ENCODE measurements around the gene CHD5.

Gene CHD5

DNA sequence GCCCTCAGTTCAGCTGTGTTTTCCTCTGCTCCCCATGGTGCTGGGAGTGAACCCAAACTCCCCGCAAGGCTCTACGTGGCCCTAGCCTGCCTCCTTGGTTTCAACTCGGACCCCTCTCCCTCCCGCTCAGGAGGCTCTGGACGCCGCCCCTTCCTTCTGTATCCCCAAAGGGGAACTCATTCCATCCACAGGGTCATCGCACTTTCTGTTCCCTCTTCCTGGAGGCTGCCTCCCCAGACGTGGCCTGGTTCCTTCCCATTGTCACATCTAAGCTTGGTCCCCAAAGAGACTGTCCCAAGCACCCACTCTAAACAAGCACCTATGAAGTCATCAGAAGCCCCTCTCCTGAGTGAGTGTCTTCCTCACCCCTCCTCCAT, 123.6 kb downstream of the CHD5 start:
- TF ChIP-seq, protein P1, sequence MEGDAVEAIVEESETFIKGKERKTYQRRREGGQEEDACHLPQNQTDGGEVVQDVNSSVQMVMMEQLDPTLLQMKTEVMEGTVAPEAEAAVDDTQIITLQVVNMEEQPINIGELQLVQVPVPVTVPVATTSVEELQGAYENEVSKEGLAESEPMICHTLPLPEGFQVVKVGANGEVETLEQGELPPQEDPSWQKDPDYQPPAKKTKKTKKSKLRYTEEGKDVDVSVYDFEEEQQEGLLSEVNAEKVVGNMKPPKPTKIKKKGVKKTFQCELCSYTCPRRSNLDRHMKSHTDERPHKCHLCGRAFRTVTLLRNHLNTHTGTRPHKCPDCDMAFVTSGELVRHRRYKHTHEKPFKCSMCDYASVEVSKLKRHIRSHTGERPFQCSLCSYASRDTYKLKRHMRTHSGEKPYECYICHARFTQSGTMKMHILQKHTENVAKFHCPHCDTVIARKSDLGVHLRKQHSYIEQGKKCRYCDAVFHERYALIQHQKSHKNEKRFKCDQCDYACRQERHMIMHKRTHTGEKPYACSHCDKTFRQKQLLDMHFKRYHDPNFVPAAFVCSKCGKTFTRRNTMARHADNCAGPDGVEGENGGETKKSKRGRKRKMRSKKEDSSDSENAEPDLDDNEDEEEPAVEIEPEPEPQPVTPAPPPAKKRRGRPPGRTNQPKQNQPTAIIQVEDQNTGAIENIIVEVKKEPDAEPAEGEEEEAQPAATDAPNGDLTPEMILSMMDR (IDR thresholded peaks at IDR 0.05): no peak
- TF ChIP-seq ZFX (IDR thresholded peaks at IDR 0.05; ENCODE audit: borderline replicate concordance): no peak
- no peak overlapping the region for H3K27ac ChIP-seq

DNA sequence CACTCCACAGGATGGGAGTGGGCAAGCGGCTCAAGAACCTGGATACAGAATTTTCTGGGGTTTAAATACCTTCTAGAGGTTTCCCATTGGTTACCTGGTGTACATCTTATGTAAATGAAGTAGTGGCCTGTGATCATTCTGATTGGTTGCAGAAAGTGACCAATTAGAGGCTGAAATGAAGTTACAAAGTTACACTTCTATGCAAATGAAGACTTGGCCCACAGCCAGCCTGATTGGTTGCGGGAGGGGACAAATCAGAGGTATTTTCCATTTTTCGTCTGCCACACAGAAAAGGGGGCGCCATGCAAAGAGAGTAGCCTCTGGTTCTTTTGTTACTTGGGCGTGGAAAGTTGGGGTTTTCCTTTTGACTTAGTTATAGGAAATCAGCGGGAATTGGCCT, 125.5 kb downstream of the CHD5 start:
- H3K27ac ChIP-seq: no peak overlapping the region
- no peak for TF ChIP-seq ZFX (IDR thresholded peaks at IDR 0.05; ENCODE audit: borderline replicate concordance)
- TF ChIP-seq, protein P1 (IDR thresholded peaks at IDR 0.05): no peak

DNA sequence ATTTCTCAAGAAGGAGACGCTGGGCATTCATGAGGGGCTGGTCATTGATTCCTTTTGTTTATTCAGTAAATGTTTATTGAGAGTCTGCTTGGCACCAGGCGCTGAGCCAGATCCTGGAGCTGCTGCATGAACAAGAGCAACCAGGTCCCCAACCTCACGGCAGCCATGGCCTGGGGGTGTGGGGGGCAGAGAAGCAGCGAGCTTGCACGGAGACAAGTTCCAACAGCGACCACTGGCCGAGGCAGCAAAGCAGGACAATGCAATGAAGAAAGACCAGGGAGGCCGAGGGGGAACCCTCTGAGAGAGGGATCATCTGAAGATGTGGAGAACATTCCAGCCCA, 126.9 kb downstream of the CHD5 start:
- no peak overlapping the region for H3K27ac ChIP-seq
- TF ChIP-seq ZFX (IDR thresholded peaks at IDR 0.05; ENCODE audit: borderline replicate concordance): no peak
- TF ChIP-seq, protein P1 (IDR thresholded peaks at IDR 0.05): peak; percentile 51

DNA sequence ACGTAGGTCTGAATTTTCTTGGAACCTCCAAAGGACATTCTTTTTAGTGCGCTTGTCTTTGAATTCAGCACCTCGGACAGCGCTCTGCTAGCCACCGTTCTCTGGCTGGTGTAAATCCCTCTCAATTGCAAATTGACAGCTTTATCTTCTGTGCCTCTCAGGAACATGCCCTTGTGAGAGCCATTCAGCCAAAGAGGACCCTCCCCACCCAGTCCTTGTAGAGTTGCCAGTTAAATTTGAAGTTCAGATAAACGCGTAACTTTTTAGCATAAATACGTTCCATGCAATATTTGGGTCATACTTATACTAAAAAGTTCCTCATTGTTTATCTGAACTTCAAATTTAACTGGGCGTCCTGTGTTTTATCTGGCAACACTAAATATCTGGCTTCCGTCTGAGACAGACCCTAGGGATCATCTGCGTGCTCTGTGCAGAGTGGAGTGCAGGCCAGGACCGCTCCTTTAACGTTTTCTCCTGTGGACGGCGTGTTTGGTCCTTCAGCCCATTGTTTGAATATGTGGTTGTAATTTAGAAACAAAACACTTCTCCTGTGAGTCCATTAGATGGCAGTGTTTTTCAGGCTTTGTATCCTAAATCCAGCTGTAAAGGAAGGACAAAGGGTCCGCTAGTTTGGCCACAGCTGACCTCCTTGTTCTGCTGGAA, 127.4 kb downstream of the CHD5 start:
- TF ChIP-seq ZFX (IDR thresholded peaks at IDR 0.05; ENCODE audit: borderline replicate concordance): no peak
- TF ChIP-seq, protein P1 (IDR thresholded peaks at IDR 0.05): peak; percentile 82
- no peak overlapping the region for H3K27ac ChIP-seq
